HL-60/S4 (cell line): Measurements from ENCODE around the gene ZACN.

Source experiments
- in situ Hi-C: fragments of 300-500 bp; cut with MboI; formaldehyde crosslinking; loops from 2 replicates; pipeline ENCODE4 v1.14.3; 2022; ENCODE audit warnings: low sequenced_read_pairs

The ZACN gene

GRCh38 chr17:76080768-76081287 is 1.8 kb downstream of the ZACN start:
- in situ Hi-C loops = no loop called here

GRCh38 chr17:76081295-76082210 is 2.6 kb downstream of the ZACN start:
- in situ Hi-C loops = no loop called here

GRCh38 chr17:76082326-76083251 is 3.6 kb downstream of the ZACN start:
- in situ Hi-C loops = no loop called here

DNA sequence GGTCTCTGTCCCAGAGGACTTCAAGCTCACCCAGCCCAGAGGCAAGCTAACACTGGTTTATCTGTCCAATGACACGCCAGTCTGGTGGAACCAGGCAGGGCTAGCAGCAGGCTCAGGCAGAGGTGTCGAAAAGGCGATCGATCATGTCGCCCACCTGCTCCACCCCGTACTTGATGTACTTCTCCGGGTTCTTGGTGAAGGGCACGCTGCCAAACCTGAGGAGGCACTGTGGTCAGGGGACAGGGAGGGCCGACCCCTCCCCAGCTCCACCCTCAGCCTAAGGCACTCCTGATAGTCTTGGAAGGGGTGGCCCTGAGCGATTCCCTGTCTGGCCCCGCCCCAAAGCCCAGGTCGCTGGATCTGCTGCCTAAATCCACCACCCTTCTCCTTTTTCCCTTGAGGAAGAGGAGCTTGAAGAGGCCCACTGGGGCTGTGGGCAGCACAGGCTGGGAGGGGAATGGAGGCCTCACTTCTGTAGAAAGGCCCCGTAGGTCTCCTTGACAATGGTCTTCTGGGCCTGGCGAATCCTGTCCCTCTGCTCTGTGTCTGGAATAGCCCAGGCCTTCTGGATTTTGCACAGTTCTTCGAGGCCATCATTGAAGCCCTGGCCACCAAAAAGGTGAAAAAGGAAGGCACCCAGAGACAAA is 4.7 kb downstream of the ZACN start:
- in situ Hi-C loops = no loop called here

- in situ Hi-C loops = no loop called here
Observed at GRCh38 chr17:76085066-76085730, 6.2 kb downstream of the ZACN start.

GRCh38 chr17:76085731-76086366 is 6.9 kb downstream of the ZACN start:
- in situ Hi-C loops = no loop called here

- in situ Hi-C loops = no loop called here
Observed at GRCh38 chr17:76086384-76086783, 7.4 kb downstream of the ZACN start.

DNA sequence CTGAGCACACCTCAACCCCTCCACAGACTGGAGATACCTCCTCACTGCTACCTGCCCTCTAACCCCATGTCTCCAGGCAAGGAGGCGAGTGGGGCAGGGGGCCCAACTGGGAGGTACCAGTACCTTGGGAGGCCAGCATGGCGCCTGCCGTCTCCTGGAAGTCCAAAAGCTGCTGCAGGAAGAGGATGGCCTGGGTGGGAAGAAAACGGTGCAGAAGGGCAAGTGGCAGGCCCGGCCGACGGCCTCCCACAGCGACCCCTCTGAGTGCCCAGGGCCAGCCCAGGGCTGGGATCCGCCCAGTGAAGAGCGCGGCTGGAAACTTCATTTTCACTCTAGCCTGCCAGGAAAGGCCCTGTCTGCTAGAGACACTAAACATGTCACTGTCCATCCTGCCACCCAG is 8.5 kb downstream of the ZACN start:
- in situ Hi-C loops = no loop called here

DNA sequence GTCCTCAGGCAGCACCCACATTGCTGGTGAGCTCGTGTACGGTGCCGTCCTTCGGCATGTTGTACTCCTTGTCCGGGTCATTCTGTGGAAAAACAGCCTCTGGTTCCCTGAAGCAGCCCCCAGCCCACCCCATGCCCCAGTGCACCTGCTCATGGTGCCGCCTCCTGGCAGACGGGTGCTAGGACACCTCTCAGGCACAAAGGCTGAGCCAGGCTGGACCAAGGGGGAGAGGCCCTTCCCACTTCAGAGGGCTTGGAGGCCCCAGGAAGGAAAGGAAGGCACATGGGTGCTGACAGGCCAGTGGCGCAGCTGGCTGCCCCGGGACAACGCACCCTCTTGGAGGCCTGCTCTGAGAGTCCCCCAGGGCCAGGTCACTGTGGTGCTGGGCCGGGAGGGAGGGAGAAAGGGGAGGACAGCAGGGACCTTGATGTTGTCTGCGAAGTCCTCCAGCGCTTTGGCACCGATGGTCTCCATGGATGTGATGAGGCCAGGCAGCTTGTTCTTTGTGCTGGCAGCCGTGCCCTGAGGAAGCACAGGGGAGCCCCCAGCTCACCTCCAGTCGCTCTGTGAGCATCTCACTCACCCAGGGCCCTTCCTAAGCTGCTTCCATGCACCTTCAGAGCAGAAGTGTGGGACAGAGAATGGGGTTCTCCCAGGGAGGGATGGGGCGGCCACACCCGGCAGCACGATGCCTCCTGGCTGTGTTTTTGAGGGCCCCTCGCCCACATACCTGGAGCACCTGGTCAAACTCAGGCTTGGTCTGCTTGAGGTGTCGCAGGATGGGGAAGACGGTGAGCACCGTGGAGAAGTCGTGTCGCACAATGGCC is 9.3 kb downstream of the ZACN start:
- in situ Hi-C loops = no loop called here

DNA sequence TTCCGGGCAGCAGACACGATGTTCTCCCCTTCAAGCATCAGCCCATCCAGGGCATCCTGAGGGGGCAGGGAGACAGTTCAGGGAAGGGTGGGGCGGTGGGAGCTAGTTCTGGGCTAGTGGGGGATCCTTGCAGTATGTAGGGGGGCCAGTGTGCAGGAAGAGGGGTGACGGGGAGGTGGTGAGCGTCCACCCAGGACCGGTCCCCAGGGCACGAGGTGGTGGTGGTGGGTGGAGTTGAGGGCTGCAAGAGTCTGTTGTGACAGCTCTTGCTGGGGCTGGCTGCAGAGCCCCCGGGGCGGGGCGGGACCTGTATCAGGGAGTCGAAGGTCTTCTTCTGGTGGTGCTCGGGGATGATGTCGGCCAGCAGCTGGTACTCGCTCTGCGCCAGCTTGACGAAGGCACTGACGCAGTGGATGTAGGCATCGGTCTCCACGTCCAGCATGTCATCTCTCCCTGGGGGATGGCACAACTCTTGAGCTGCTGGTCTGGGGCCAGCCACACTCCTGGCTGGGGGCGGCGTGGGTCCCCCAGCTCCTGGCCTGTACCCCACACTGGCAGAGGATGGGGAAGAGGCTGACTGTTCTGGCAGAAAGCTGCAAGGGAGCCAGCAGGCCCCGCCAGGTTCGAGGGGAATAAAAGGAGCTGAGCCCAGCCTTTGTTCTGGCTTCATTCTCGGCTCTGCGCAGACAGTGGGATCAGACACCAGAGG is 10.0 kb downstream of the ZACN start:
- in situ Hi-C loops = no loop called here

DNA sequence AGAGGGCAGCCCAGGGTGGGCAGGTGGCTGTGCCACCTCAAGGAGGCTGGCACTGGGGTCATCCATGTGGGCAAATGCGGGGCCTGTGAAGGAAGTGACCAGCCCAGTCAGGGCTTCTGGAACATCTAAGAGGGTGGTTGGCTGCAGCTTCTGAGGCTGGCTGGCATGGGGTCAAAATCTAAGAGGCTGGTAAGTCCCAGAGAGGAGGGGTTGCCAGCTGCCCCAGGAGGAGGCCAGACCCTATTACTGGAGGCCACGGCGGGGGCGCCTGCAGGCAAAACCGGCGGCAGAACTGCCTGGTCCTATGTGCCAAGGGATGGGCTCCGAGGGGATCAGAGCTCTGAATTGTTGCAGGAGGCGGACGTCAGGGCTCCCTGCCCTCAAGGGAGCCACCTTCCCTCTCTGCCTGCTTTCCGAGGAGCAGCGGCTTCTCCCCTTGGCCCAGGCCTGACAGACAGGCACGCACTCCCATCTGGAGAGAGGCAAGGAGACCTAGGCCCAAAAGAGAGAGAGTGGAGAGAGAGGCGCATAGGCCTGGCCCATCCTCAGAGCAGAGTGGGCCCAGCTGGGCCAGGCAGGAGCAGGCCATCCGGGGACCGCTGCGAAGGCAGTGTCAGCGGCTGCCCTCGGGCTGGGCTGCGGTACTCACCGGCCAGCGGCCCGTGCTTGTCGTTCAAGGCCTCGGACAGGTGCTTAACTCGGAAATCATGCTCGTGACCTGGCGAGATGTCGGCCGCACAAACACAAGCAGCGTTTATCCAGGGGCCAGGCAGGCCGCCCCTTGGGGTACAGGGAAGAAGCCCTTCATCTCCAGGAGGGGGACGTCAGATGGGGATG is 10.9 kb downstream of the ZACN start:
- in situ Hi-C loops = no loop called here

DNA sequence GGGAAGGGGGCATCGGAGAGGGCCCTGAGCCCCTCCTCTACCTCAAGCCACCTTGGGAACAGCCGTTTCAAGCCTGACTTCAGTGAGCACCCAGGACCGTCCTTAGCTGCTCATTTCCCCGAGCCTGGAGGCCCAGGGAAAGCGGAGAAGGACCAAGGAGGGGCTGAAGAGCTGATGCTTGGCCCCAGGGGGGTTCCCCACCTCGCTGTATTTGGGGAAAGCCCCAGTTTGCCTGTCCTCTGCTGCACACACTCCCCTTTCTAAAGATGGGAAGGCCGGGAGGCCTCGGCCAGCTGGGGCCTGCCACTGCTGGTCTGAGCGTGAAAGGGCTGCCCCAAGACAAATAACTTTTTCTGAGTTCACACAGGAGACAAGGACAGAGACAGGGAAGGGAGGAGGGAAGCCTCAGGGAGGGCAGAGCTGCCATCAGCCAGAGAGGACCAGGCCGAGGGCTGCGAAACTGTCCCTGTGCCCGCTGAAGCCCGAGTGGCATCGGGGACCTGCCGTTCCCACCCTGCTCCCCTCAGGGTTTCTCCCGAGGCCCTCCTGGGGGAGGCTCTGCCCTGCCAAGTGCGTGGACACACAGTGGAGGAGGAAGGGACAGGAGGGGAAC is 11.6 kb downstream of the ZACN start:
- in situ Hi-C loops = no loop called here

- in situ Hi-C loops = no loop called here
Observed at GRCh38 chr17:76091526-76092286, 12.7 kb downstream of the ZACN start.

DNA sequence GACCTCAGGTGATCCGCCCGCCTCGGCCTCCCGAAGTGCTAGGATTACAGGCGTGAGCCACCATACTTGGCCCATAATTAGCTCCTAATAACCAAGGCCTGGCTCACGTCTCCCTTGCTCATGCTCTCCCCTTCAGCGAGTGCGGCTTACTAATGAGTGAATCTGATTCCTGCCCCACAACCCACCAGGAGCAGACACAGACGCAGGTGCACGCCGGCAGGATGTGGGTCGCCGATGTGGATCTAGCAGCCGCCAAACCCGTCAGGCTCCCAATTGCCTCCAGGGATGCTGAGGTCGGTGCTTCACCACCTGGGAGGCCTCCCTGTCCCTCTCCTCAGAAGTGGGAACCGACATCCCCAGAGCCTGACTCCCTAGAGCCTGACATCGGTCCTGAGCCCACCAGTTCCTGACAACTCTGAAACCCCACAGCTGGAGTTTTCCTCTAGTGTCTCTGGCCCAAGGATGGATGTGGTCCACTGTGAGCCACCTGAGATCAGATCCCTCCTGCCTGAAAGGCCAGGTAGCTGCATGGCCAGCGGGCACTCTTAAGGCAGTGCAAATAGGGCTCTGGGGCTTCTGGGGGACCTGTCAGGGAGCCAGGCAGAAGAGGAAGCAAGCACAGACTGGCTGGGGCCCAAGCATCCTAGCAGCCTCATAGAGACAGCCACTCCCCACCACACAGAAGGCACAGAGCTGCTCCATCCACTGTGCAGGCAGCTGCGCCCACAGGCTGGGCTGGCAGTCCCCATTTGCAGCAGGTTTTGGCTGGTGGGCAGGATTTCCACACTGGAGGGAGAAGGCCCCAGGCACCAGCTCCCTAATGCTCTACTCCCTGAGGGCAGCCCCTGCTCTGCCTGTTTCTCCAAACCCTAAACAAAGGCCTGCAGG is 13.8 kb downstream of the ZACN start:
- in situ Hi-C loops = no loop called here

DNA sequence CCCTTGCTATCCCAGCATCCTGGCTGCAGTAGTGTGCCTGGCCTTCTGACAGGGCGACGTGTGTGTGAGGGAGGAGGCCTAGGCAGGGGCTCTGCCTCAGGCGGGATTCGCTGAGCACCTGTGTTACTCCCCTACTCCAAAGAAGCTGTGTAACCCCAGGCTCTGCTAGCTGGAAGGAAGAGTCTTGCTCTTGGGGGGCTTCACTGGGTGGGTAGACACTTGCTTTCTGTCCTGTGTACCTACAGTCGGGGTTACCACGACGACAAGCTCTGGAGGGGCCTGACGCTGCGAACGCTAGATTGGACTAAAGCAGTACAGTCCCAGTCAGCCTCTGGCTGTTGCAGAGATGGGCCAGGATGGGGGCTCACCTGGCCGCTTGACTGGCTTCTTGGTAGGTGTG is 15.1 kb downstream of the ZACN start:
- in situ Hi-C loops = no loop called here

DNA sequence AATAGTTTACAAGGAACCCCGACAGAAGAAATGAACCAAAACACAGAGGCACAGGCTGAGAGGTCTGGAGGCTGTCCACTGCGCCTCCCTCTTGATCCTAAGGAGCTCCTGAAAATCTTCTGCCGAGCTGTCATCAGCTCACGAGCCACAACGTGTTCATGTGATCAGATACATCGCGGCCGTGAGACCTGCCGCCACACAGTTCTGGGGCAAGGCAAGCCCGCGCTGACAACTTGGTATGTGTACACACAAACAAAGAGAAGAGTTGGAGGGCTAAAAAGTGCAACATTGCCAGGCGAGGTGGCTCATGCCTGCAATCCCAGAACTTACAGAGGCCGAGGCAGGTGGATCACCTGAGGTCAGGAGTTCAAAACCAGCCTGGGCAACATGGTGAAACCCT is 17.0 kb downstream of the ZACN start:
- in situ Hi-C loops = no loop called here
